SK-N-SH treated with all-trans-retinoic acid at 6 μM for 48 hours (cell line): Measurements from ENCODE around the gene FOXN1.

Source experiments
- PATZ1 ChIP-seq: fragments of 250-450 bp; sonication (Bioruptor Pico); IDR thresholded peaks from 2 replicates; pipeline ENCODE4 v1.8.0; 2020; ENCODE audit warnings: mild to moderate bottlenecking, moderate library complexity, borderline replicate concordance
- PPARA ChIP-seq: fragments of 250-450 bp; sonication (Bioruptor Pico); IDR thresholded peaks from 2 replicates; pipeline ENCODE4 v1.5.0; 2020; ENCODE audit warnings: mild to moderate bottlenecking, borderline replicate concordance
- RARB ChIP-seq: fragments of 250-450 bp; sonication (Bioruptor Pico); IDR thresholded peaks from 2 replicates; pipeline ENCODE4 v1.8.0; 2021; ENCODE audit warnings: mild to moderate bottlenecking, moderate library complexity
- ZC3H10 ChIP-seq: fragments of 250-450 bp; sonication (Bioruptor Pico); IDR thresholded peaks from 2 replicates; pipeline ENCODE4 v1.5.1; 2021; ENCODE audit warnings: mild to moderate bottlenecking, moderate library complexity
- ZNF70 ChIP-seq: fragments of 450-650 bp; formaldehyde crosslinking; IDR thresholded peaks from 2 replicates; pipeline ENCODE4 v1.5.0; 2020; ENCODE audit warnings: mild to moderate bottlenecking, moderate library complexity

- TF ChIP-seq ZNF70 (CRISPR knock-in tag): no peak
- no peak for TF ChIP-seq ZC3H10 (CRISPR knock-in tag)
- TF ChIP-seq PATZ1 (CRISPR knock-in tag): no peak
- TF ChIP-seq RARB (CRISPR knock-in tag): no peak
- no peak for TF ChIP-seq PPARA (CRISPR knock-in tag)
These were observed 21.7 kb downstream of the FOXN1 start for GRCh38 chr17:28527859-28528258.
